B cell (primary cell): Measurements from ENCODE around the gene AQP12B. TPM values are rescaled to one million over a fixed set of nuclear protein-coding genes. Genes with fewer than 3 reads are reported as not detected.

ENCODE experiments used
- ATAC-seq: fragments of 200-7000 bp; cut with Tn5 transposase; one replicate; pipeline ENCODE4 v1.10.0; 2021; ENCODE audit warnings: low read depth, mild to moderate bottlenecking, moderate number of reproducible peaks, moderate library complexity
- CTCF ChIA-PET: fragments of 350-600 bp; sonication (Branson Sonifier 250); formaldehyde crosslinking; loops from one replicate; lab custom pipeline; 2021; ENCODE audit warnings: antibody characterized with exemption, inconsistent platforms; lab: Charles Lee
- POLR2A ChIA-PET: fragments of 350-600 bp; sonication (Branson Sonifier 250); formaldehyde crosslinking; loops from one replicate; lab custom pipeline; 2021; ENCODE audit warnings: antibody characterized with exemption; lab: Charles Lee
- DNase-seq: peaks from one replicate; pipeline ENCODE4 v3.0.0; 2013
- H2AFZ ChIP-seq: 2 replicates; pipeline ENCODE4 v1.6.1; 2012; ENCODE audit warnings: mild to moderate bottlenecking, low read depth, low read length; ENCODE audit not compliant: insufficient read depth, poor library complexity, severe bottlenecking
- H3K27ac ChIP-seq, 2 donors: 1 replicate in 1 of 2; 2 replicates in 1 of 2; pipeline ENCODE4 v1.5.1; 2012 to 2013; ENCODE audit warnings: low read length in 2 of 2, mild to moderate bottlenecking in 2 of 2, moderate library complexity in 1 of 2
- H3K27me3 ChIP-seq, 4 experiments: fragments of 200-600 bp in 1 of 4; sonication (generic) in 1 of 4; replicated peaks in 1 of 4; 1 replicate in 2 of 4; 2 replicates in 2 of 4; pipeline versions ENCODE4 v1.6.1 to v1.7.0; 2013 to 2016; ENCODE audit warnings: low read length in 3 of 4, mild to moderate bottlenecking in 2 of 4, mixed read lengths in 1 of 4, moderate library complexity in 1 of 4; ENCODE audit not compliant: insufficient read depth in 4 of 4, control insufficient read depth in 3 of 4; ENCODE audit errors: control extremely low read depth in 1 of 4
- H3K36me3 ChIP-seq, 2 experiments: replicated peaks in 1 of 2; 1 replicate in 1 of 2; 2 replicates in 1 of 2; pipeline versions ENCODE4 v1.6.1 to v1.7.1; 2013; ENCODE audit warnings: low read length in 1 of 2; ENCODE audit not compliant: insufficient read depth in 2 of 2, control insufficient read depth in 1 of 2; ENCODE audit errors: control extremely low read depth in 1 of 2, extremely low read depth in 1 of 2
- H3K4me1 ChIP-seq, 2 donors: fragments of 200-600 bp in 1 of 2; sonication (generic) in 1 of 2; 1 replicate in 1 of 2; 2 replicates in 1 of 2; pipeline versions ENCODE4 v1.5.1 to v1.6.1; 2013 to 2017; ENCODE audit warnings: low read length in 2 of 2; ENCODE audit not compliant: control insufficient read depth in 2 of 2, insufficient read depth in 2 of 2
- H3K4me2 ChIP-seq: replicated peaks from 2 replicates; pipeline ENCODE3; 2012; ENCODE audit warnings: mild to moderate bottlenecking, low read depth, low read length; ENCODE audit not compliant: poor library complexity, severe bottlenecking
- H3K4me3 ChIP-seq, 5 experiments: fragments of 200-600 bp in 1 of 5; sonication (generic) in 1 of 5; 1 replicate in 3 of 5; 2 replicates in 2 of 5; pipeline versions ENCODE4 v1.5.1 to v1.7.0; 2011 to 2016; ENCODE audit warnings: low read length in 4 of 5, mild to moderate bottlenecking in 4 of 5, low read depth in 2 of 5, control low read depth in 1 of 5, moderate library complexity in 1 of 5; ENCODE audit not compliant: insufficient read depth in 1 of 5; ENCODE audit errors: control extremely low read depth in 1 of 5, extremely low read depth in 1 of 5
- H3K79me2 ChIP-seq: fragments of 200-600 bp; sonication (generic); one replicate; pipeline ENCODE4 v1.6.0; 2016; ENCODE audit warnings: low read length; ENCODE audit not compliant: control insufficient read depth, insufficient read depth
- H3K9ac ChIP-seq: fragments of 200-600 bp; sonication (generic); 2 replicates; pipeline ENCODE4 v1.6.1; 2017; ENCODE audit warnings: mild to moderate bottlenecking, low read length, moderate library complexity
- H3K9me3 ChIP-seq, 3 donors: one replicate each; pipeline versions ENCODE4 v1.6.1 to v1.7.1; 2013; ENCODE audit warnings: low read length in 2 of 3; ENCODE audit not compliant: control insufficient read depth in 2 of 3, insufficient read depth in 1 of 3; ENCODE audit errors: control extremely low read depth in 1 of 3
- H4K20me1 ChIP-seq: 2 replicates; pipeline ENCODE4 v1.6.0; 2012; ENCODE audit warnings: mild to moderate bottlenecking, low read length; ENCODE audit not compliant: insufficient read depth, control insufficient read depth, poor library complexity, severe bottlenecking
- H3K27ac Mint-ChIP-seq: one replicate; pipeline ENCODE4 v1.8.0; 2021; ENCODE audit warnings: mixed read lengths
- H3K27me3 Mint-ChIP-seq: one replicate; pipeline ENCODE4 v1.8.0; 2021; ENCODE audit warnings: mixed read lengths
- H3K4me1 Mint-ChIP-seq: one replicate; pipeline ENCODE4 v1.8.0; 2021; ENCODE audit warnings: mixed read lengths
- H3K4me3 Mint-ChIP-seq: one replicate; pipeline ENCODE4 v1.8.0; 2021; ENCODE audit warnings: mixed read lengths
- H3K9me3 Mint-ChIP-seq: one replicate; pipeline ENCODE4 v1.8.0; 2022; ENCODE audit warnings: mixed read lengths; ENCODE audit not compliant: insufficient read depth
- EZH2 ChIP-seq: IDR thresholded peaks from 2 replicates; pipeline ENCODE4 v1.6.1; 2012; ENCODE audit warnings: borderline replicate concordance, low read depth, mild to moderate bottlenecking, moderate library complexity, low read length; ENCODE audit not compliant: insufficient read depth, poor library complexity, severe bottlenecking
- WGBS: methylation state at CpG from one replicate; pipeline ENCODE4 v1.1.5; 2013; ENCODE audit warnings: missing lambda C conversion rate; ENCODE audit not compliant: insufficient coverage; 5-methylcytosine and 5-hydroxymethylcytosine counted together
- intact Hi-C: fragments of 100-400 bp; cut with micrococcal nuclease; formaldehyde crosslinking; loops from one replicate; pipeline ENCODE4 v1.10.0; 2022
- polyA plus RNA-seq: library from polyadenylated mRNA; depleted of rRNA; stranded (reverse); fragments of >200 nt; gene quantifications from 2 replicates; pipeline ENCODE4 v1.2.3, GENCODE V29; 2012
- total RNA-seq, 2 donors: library from RNA; stranded (reverse); fragments of 120-200 nt in 1 of 2; gene quantifications; 1 replicate in 1 of 2; 2 replicates in 1 of 2; pipeline versions ENCODE4 v1.2.3 to v1.2.4, GENCODE V29; 2013 to 2022
- TF ChIP-seq, protein P1 (sequence below): fragments of 200-600 bp; IDR thresholded peaks from one replicate; pipeline ENCODE4 v1.8.0; 2022; ENCODE audit warnings: antibody characterized with exemption, mild to moderate bottlenecking

The AQP12B gene
- total and polyA plus RNA-seq, 2 donors (not counting 1 experiment from before 2014, with no cell fraction given), result not detected

DNA sequence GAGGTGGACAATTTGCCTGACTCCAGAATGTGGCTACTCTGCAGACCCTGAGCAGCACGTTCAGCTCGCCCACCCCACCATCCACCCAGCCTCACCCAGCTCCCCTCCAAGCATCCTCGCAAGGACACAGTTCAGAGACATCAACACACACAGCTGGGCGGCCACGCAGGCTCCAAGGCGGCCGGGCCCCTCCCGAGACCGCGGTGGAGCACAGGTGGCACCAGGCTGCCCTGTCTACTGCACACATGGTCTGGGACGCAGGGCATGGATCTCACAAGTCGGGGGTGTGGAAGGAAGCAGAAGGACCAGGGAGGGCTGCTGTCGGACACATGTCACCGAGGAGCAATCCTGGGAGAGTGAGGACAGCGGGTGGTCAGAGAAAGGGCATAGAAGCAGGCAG lies 45.2 kb upstream of the AQP12B start:
- CTCF ChIA-PET, result no interaction called here
- TF ChIP-seq, protein P1, sequence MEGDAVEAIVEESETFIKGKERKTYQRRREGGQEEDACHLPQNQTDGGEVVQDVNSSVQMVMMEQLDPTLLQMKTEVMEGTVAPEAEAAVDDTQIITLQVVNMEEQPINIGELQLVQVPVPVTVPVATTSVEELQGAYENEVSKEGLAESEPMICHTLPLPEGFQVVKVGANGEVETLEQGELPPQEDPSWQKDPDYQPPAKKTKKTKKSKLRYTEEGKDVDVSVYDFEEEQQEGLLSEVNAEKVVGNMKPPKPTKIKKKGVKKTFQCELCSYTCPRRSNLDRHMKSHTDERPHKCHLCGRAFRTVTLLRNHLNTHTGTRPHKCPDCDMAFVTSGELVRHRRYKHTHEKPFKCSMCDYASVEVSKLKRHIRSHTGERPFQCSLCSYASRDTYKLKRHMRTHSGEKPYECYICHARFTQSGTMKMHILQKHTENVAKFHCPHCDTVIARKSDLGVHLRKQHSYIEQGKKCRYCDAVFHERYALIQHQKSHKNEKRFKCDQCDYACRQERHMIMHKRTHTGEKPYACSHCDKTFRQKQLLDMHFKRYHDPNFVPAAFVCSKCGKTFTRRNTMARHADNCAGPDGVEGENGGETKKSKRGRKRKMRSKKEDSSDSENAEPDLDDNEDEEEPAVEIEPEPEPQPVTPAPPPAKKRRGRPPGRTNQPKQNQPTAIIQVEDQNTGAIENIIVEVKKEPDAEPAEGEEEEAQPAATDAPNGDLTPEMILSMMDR, result no peak
- TF ChIP-seq EZH2, result no peak
- no peaks in the 10 kb centered on the region for H3K36me3 ChIP-seq
- no peaks in the 10 kb centered on the region for H3K9me3 ChIP-seq
- 91% methylated on average over 15 of the region's 15 CpGs for WGBS
- Mint-ChIP-seq H3K27me3 (peaks cover 7% of the 10 kb centered on the region), H3K9me3 (no peaks in the 10 kb centered on the region), H3K4me3 (no peak overlapping the region), H3K27ac (no peak overlapping the region), H3K4me1 (no peaks in the 10 kb centered on the region)
- DNase-seq (no peak), ATAC-seq (no peak)
- H3K27ac ChIP-seq, result no peak overlapping the region
- H4K20me1 ChIP-seq, result no peaks in the 10 kb centered on the region
- POLR2A ChIA-PET, result no interaction called here
- no peak overlapping the region for H2AFZ ChIP-seq
- no peaks in the 10 kb centered on the region for H3K79me2 ChIP-seq
- no peaks in the 10 kb centered on the region for H3K4me1 ChIP-seq
- H3K4me2 ChIP-seq, result no peak overlapping the region
- peaks cover 0 to 7% (median 0%) of the 10 kb centered on the region in 4 experiments for H3K27me3 ChIP-seq
- intact Hi-C loops, result no loop called here
- H3K4me3 ChIP-seq, result no peak overlapping the region
- no peak overlapping the region for H3K9ac ChIP-seq

DNA sequence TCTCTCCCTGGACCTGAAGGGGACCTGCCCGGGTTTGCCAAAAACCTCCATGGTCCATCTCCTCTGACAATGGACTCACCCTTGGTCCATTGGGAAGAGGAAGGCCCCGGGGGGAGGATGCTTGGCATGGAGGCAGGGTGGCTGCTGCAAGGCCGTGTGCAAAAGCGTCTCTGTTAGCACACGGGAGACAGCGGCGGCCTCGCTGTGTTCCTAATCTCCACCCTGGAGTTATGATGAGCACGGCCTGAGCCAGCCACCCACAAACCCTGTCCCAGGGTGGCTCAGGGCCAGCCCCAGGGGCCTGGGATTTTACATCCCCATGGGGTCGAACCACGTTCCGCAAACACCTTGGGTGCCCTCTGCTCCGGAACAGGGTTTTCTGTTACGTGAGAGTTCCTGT lies 44.8 kb upstream of the AQP12B start:
- CTCF ChIA-PET, result no interaction called here
- Histone ChIP-seq H4K20me1 (no peaks in the 10 kb centered on the region), H3K9ac (no peak overlapping the region), H3K9me3 (no peaks in the 10 kb centered on the region), H3K4me1 (no peaks in the 10 kb centered on the region), H3K27me3 (peaks cover 0 to 7% (median 0%) of the 10 kb centered on the region in 4 experiments), H3K4me3 (no peak overlapping the region), H3K79me2 (no peaks in the 10 kb centered on the region), H3K27ac (no peak overlapping the region), H2AFZ (no peak overlapping the region), H3K36me3 (no peaks in the 10 kb centered on the region), H3K4me2 (no peak overlapping the region)
- WGBS, result 83% methylated on average over 12 of the region's 14 CpGs
- Mint-ChIP-seq H3K27me3 (peaks cover 7% of the 10 kb centered on the region), H3K4me1 (no peaks in the 10 kb centered on the region), H3K27ac (no peak overlapping the region), H3K9me3 (no peaks in the 10 kb centered on the region), H3K4me3 (no peak overlapping the region)
- no peak for DNase-seq
- no peak for ATAC-seq
- POLR2A ChIA-PET, result no interaction called here
- intact Hi-C loops, result no loop called here
- TF ChIP-seq, protein P1, result no peak
- no peak for TF ChIP-seq EZH2
